Ovary (tissue), 3 donors: ENCODE results near the gene SLC26A11.

ENCODE experiments used
- CTCF ChIP-seq, 3 donors: fragments of 450-650 bp in 2 of 3; fragments of 200-600 bp in 1 of 3; IDR thresholded peaks; one replicate each; pipeline versions ENCODE4 v1.5.1 to v1.8.0; 2016 to 2022; ENCODE audit warnings: antibody characterized with exemption in 3 of 3, mild to moderate bottlenecking in 1 of 3
- POLR2A ChIP-seq: fragments of 450-650 bp; IDR thresholded peaks from one replicate; pipeline ENCODE4 v1.6.1; 2017; ENCODE audit warnings: antibody characterized with exemption, mild to moderate bottlenecking, moderate library complexity
- donor health status: DM: no; HTN: no; CAD: no.

GRCh38 chr17:80256034-80256350, 35.8 kb downstream of the SLC26A11 start:
- TF ChIP-seq CTCF (IDR thresholded peaks at IDR 0.05) (no peak), POLR2A (no peak)
